ENCODE data around the gene ANKRD61. TPM values are rescaled to one million over a fixed set of nuclear protein-coding genes. Genes with fewer than 3 reads are reported as not detected.

Gene ANKRD61
- polyA plus RNA-seq, 1 of the 3 experiments (the other 2 are of a cell fraction): 0.53 TPM

DNA sequence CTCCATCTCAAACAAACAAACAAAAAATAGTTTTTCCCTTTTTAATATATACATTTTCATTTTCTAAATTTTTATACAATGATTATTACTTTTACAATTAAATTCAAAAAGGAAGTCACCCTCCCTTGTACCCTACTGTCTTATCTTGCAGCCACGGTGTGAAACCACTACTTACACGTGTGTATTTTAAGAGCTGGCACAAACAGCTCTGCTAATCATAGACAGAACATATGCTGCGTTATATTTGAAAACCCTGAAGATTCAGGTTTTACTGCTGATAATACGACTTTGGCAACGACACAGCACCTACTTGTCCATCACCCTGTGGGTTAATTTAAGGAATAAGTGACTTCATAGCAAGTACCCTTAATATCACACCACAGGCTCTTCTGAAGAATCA lies 991 bp downstream of the ANKRD61 start:
- ChIA-PET POLR2A (interaction anchor here (1.0 to 1.3 kb wide), 2 partner anchors 12 to 23 kb away, joined by 4 read pairs; partner anchors contain the start of genes AIMP2 and PMS2), CTCF (interaction anchor here (1.2 to 1.7 kb wide), 4 partner anchors 23 to 282 kb away, joined by 4 read pairs; partner anchors contain the start of genes AIMP2 and PMS2)
- H3K4me2 ChIP-seq: no peak overlapping the region
- H2AFZ ChIP-seq (ENCODE audit: low read depth): no peak overlapping the region
- peaks cover 63 to 65% of the 10 kb centered on the region in 2 experiments for H3K36me3 ChIP-seq (replicated peaks in 1 of 2; ENCODE audit: control insufficient read depth in 1 of 2, insufficient read depth in 2 of 2, low read length in 1 of 2)
- no peak overlapping the region for H3K27ac ChIP-seq (ENCODE audit: low read depth in 2 of 2, low read length in 1 of 2)
- no peak for DNase-seq
- H4K20me1 ChIP-seq (ENCODE audit: insufficient read depth): no peaks in the 10 kb centered on the region
- no peak overlapping the region for H3K9ac ChIP-seq
- no peaks in the 10 kb centered on the region for H3K4me1 ChIP-seq (ENCODE audit: control insufficient read depth in 1 of 2, insufficient read depth in 2 of 2, low read depth in 1 of 2, low read length in 1 of 2)
- H3K4me3 ChIP-seq (ENCODE audit: low read depth in 2 of 2, low read length in 1 of 2): no peak overlapping the region
- H3K79me2 ChIP-seq (ENCODE audit: insufficient read depth): peaks cover 42% of the 10 kb centered on the region
- no peaks in the 10 kb centered on the region for H3K9me2 ChIP-seq
- no peaks in the 10 kb centered on the region for H3K27me3 ChIP-seq (ENCODE audit: insufficient read depth)
- H3K9me3 ChIP-seq: no peaks in the 10 kb centered on the region
- TF ChIP-seq, protein P1, sequence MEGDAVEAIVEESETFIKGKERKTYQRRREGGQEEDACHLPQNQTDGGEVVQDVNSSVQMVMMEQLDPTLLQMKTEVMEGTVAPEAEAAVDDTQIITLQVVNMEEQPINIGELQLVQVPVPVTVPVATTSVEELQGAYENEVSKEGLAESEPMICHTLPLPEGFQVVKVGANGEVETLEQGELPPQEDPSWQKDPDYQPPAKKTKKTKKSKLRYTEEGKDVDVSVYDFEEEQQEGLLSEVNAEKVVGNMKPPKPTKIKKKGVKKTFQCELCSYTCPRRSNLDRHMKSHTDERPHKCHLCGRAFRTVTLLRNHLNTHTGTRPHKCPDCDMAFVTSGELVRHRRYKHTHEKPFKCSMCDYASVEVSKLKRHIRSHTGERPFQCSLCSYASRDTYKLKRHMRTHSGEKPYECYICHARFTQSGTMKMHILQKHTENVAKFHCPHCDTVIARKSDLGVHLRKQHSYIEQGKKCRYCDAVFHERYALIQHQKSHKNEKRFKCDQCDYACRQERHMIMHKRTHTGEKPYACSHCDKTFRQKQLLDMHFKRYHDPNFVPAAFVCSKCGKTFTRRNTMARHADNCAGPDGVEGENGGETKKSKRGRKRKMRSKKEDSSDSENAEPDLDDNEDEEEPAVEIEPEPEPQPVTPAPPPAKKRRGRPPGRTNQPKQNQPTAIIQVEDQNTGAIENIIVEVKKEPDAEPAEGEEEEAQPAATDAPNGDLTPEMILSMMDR (IDR thresholded peaks at IDR 0.05): no peak
- TF ChIP-seq SIN3A (IDR thresholded peaks at IDR 0.05; ENCODE audit: borderline replicate concordance, low read depth, low read length) (no peak), RCOR1 (IDR thresholded peaks at IDR 0.05; ENCODE audit: low read length) (no peak), FOXJ3 (CRISPR knock-in tag; IDR thresholded peaks at IDR 0.05) (no peak), TEAD4 (IDR thresholded peaks at IDR 0.05; ENCODE audit: borderline replicate concordance, insufficient read depth) (no peak)
- peaks cover 6% of the 10 kb centered on the region for H3F3A ChIP-seq (replicated peaks; ENCODE audit: insufficient read depth)
- 97% methylated on average over 5 of the region's 5 CpGs for WGBS (ENCODE audit: low lambda C conversion rate)

DNA sequence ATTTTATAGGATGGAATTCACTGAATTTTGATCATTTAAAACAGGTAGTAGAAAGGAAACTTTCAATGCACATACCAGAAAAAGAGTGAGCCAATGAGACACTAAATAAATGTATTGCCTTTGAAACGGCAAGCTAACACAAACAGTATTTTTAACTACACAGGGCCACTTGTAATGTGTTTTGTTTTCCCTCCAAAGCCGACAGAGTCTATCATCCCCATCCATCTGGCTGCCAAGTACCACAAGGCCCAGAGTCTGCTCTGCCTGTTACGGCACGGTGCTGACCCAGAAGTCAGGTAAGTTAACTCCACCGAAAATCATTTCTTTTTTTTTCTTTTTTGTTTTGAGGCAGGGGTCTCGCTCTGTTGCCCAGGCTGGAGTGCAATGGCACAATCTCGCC lies 1.5 kb downstream of the ANKRD61 start:
- TF ChIP-seq, protein P1 (IDR thresholded peaks at IDR 0.05): no peak
- TF ChIP-seq, protein P2, sequence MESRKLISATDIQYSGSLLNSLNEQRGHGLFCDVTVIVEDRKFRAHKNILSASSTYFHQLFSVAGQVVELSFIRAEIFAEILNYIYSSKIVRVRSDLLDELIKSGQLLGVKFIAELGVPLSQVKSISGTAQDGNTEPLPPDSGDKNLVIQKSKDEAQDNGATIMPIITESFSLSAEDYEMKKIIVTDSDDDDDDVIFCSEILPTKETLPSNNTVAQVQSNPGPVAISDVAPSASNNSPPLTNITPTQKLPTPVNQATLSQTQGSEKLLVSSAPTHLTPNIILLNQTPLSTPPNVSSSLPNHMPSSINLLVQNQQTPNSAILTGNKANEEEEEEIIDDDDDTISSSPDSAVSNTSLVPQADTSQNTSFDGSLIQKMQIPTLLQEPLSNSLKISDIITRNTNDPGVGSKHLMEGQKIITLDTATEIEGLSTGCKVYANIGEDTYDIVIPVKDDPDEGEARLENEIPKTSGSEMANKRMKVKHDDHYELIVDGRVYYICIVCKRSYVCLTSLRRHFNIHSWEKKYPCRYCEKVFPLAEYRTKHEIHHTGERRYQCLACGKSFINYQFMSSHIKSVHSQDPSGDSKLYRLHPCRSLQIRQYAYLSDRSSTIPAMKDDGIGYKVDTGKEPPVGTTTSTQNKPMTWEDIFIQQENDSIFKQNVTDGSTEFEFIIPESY (IDR thresholded peaks at IDR 0.05; ENCODE audit: borderline replicate concordance, low read depth): no peak
- TF ChIP-seq FOSL2 (IDR thresholded peaks at IDR 0.05; ENCODE audit: borderline replicate concordance, low read depth) (no peak), TCF12 (IDR thresholded peaks at IDR 0.05) (no peak), TAF1 (IDR thresholded peaks at IDR 0.05; ENCODE audit: borderline replicate concordance, low read depth, low read length) (no peak), GATA2 (CRISPR knock-in tag; IDR thresholded peaks at IDR 0.05) (no peak), RAD21 (IDR thresholded peaks at IDR 0.05; ENCODE audit: low read length) (no peak), POLR2AphosphoS5 (IDR thresholded peaks at IDR 0.05; ENCODE audit: low read depth, low read length) (no peak), NFIC (IDR thresholded peaks at IDR 0.05; ENCODE audit: borderline replicate concordance) (no peak), CHD2 (IDR thresholded peaks at IDR 0.05; ENCODE audit: low read length, partially characterized antibody) (no peak)
- TF ChIP-seq, protein P3, sequence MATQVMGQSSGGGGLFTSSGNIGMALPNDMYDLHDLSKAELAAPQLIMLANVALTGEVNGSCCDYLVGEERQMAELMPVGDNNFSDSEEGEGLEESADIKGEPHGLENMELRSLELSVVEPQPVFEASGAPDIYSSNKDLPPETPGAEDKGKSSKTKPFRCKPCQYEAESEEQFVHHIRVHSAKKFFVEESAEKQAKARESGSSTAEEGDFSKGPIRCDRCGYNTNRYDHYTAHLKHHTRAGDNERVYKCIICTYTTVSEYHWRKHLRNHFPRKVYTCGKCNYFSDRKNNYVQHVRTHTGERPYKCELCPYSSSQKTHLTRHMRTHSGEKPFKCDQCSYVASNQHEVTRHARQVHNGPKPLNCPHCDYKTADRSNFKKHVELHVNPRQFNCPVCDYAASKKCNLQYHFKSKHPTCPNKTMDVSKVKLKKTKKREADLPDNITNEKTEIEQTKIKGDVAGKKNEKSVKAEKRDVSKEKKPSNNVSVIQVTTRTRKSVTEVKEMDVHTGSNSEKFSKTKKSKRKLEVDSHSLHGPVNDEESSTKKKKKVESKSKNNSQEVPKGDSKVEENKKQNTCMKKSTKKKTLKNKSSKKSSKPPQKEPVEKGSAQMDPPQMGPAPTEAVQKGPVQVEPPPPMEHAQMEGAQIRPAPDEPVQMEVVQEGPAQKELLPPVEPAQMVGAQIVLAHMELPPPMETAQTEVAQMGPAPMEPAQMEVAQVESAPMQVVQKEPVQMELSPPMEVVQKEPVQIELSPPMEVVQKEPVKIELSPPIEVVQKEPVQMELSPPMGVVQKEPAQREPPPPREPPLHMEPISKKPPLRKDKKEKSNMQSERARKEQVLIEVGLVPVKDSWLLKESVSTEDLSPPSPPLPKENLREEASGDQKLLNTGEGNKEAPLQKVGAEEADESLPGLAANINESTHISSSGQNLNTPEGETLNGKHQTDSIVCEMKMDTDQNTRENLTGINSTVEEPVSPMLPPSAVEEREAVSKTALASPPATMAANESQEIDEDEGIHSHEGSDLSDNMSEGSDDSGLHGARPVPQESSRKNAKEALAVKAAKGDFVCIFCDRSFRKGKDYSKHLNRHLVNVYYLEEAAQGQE (IDR thresholded peaks at IDR 0.05; ENCODE audit: low read depth, low read length): no peak
- WGBS (ENCODE audit: low lambda C conversion rate): 90% methylated on average over 7 of the region's 7 CpGs
- H3K79me2 ChIP-seq (ENCODE audit: insufficient read depth): peaks cover 42% of the 10 kb centered on the region
- no peak overlapping the region for H3K27ac ChIP-seq (ENCODE audit: low read depth in 2 of 2, low read length in 1 of 2)
- no peak overlapping the region for H3K4me3 ChIP-seq (ENCODE audit: low read depth in 2 of 2, low read length in 1 of 2)
- peaks cover 63 to 65% of the 10 kb centered on the region in 2 experiments for H3K36me3 ChIP-seq (replicated peaks in 1 of 2; ENCODE audit: control insufficient read depth in 1 of 2, insufficient read depth in 2 of 2, low read length in 1 of 2)
- ChIA-PET POLR2A (no interaction called here), CTCF (interaction anchor here (0.6 to 1.7 kb wide), 5 partner anchors 8 to 282 kb away, joined by 3 to 4 read pairs (median 4); partner anchors contain the start of genes AIMP2 and PMS2)
- H3K9me2 ChIP-seq: no peaks in the 10 kb centered on the region
- no peak overlapping the region for H2AFZ ChIP-seq (ENCODE audit: low read depth)
- no peak overlapping the region for H3K4me2 ChIP-seq
- H3K4me1 ChIP-seq (ENCODE audit: control insufficient read depth in 1 of 2, insufficient read depth in 2 of 2, low read depth in 1 of 2, low read length in 1 of 2): no peaks in the 10 kb centered on the region
- no peaks in the 10 kb centered on the region for H3K27me3 ChIP-seq (ENCODE audit: insufficient read depth)
- no peaks in the 10 kb centered on the region for H4K20me1 ChIP-seq (ENCODE audit: insufficient read depth)
- DNase-seq: no peak
- H3F3A ChIP-seq (replicated peaks; ENCODE audit: insufficient read depth): peaks cover 5% of the 10 kb centered on the region
- H3K9me3 ChIP-seq: no peaks in the 10 kb centered on the region
- H3K9ac ChIP-seq: no peak overlapping the region
